H1 (cell line): ENCODE results near the gene SYTL2. TPM values are rescaled to one million over a fixed set of nuclear protein-coding genes. Genes with fewer than 3 reads are reported as not detected.

Experiments used
- BRCA1 ChIP-seq: IDR thresholded peaks from 2 replicates; pipeline ENCODE4 v1.6.1; 2012; ENCODE audit warnings: low read depth, low read length, improper control_type of control experiment
- CHD1 ChIP-seq: IDR thresholded peaks from 2 replicates; pipeline ENCODE4 v1.6.1; 2012; ENCODE audit warnings: low read depth, low read length, improper control_type of control experiment
- HDAC2 ChIP-seq, 2 experiments: fragments of 300-600 bp in 1 of 2; sonication (generic) in 1 of 2; IDR thresholded peaks; 2 replicates each; pipeline ENCODE4 v1.6.1; 2011 to 2012; ENCODE audit warnings: low read depth in 2 of 2, low read length in 2 of 2, mild to moderate bottlenecking in 2 of 2, moderate library complexity in 2 of 2, borderline replicate concordance in 1 of 2, inconsistent platforms in 1 of 2
- MAFK ChIP-seq: IDR thresholded peaks from 2 replicates; pipeline ENCODE4 v1.6.1; 2012; ENCODE audit warnings: low read depth, mild to moderate bottlenecking, improper control_type of control experiment, low read length
- NRF1 ChIP-seq: IDR thresholded peaks from 2 replicates; pipeline ENCODE4 v1.6.1; 2011; ENCODE audit warnings: mild to moderate bottlenecking, low read depth, low read length, improper control_type of control experiment
- RBBP5 ChIP-seq: IDR thresholded peaks from 2 replicates; pipeline ENCODE4 v1.7.1; 2012; ENCODE audit warnings: low read depth, mild to moderate bottlenecking, inconsistent platforms, low read length, moderate library complexity, borderline replicate concordance
- SP1 ChIP-seq: IDR thresholded peaks from 2 replicates; pipeline ENCODE4 v1.6.1; 2011; ENCODE audit warnings: low read depth, low read length
- TCF12 ChIP-seq: IDR thresholded peaks from 2 replicates; pipeline ENCODE4 v1.6.1; 2011; ENCODE audit warnings: low read depth, mild to moderate bottlenecking, low read length
- polyA plus RNA-seq, 7 experiments: library from polyadenylated mRNA; depleted of rRNA in 3 of 7; stranded (reverse) in 5 of 7; unstranded in 2 of 7; fragments of >200 nt in 5 of 7; fragments of 200-250 nt in 2 of 7; gene quantifications; 1 replicate in 5 of 7; 2 replicates in 1 of 7; 4 replicates in 1 of 7; pipeline versions ENCODE4 v1.2.1 to v1.2.3, GENCODE V29; 2011 to 2013; ENCODE audit warnings: missing spikeins in 2 of 7, mixed read lengths in 2 of 7
- total RNA-seq: library from RNA; stranded (reverse); fragmentation: NEBNext Ultra II Directional; extraction: Animal tissue kit (Norgen Biotek cat#: 25700); gene quantifications from 2 replicates; pipeline ENCODE4 v1.2.1, GENCODE V29; 2021

Gene SYTL2
- total and polyA plus RNA-seq, 2 of the 8 experiments (the other 6 are each of a cell fraction or from before 2014, with no cell fraction given): 1.3 to 9.1 TPM

- TF ChIP-seq NRF1 (no peak), CHD1 (no peak), TCF12 (no peak), BRCA1 (no peak), MAFK (no peak), HDAC2 (IDR thresholded peaks at IDR 0.05; ENCODE audit: borderline replicate concordance in 1 of 2, low read depth in 2 of 2, low read length in 2 of 2) (no peak), SP1 (no peak), RBBP5 (no peak)
Observed at GRCh38 chr11:85787168-85787567, 23.8 kb downstream of the SYTL2 start (continued).
